H1 (cell line): ENCODE data around the gene KCNJ9. TPM values are rescaled to one million over a fixed set of nuclear protein-coding genes. Genes with fewer than 3 reads are reported as not detected.

ENCODE experiments used
- CTCF ChIP-seq, 3 experiments: IDR thresholded peaks; 1 replicate in 2 of 3; 2 replicates in 1 of 3; pipeline versions ENCODE4 v1.5.1 to v1.6.1; 2011; ENCODE audit warnings: low read length in 3 of 3, mild to moderate bottlenecking in 3 of 3, inconsistent platforms in 2 of 3, low read depth in 1 of 3, moderate library complexity in 1 of 3; ENCODE audit not compliant: insufficient read depth in 1 of 3; ENCODE audit errors: control extremely low read depth in 1 of 3
- MAX ChIP-seq: IDR thresholded peaks from 2 replicates; pipeline ENCODE4 v1.6.1; 2012; ENCODE audit warnings: inconsistent platforms
- polyA plus RNA-seq, 7 experiments: library from polyadenylated mRNA; depleted of rRNA in 3 of 7; stranded (reverse) in 5 of 7; unstranded in 2 of 7; fragments of >200 nt in 5 of 7; fragments of 200-250 nt in 2 of 7; gene quantifications; 1 replicate in 5 of 7; 2 replicates in 1 of 7; 4 replicates in 1 of 7; pipeline versions ENCODE4 v1.2.1 to v1.2.3, GENCODE V29; 2011 to 2013; ENCODE audit warnings: missing spikeins in 2 of 7, mixed read lengths in 2 of 7
- total RNA-seq: library from RNA; stranded (reverse); fragmentation: NEBNext Ultra II Directional; extraction: Animal tissue kit (Norgen Biotek cat#: 25700); gene quantifications from 2 replicates; pipeline ENCODE4 v1.2.1, GENCODE V29; 2021

The KCNJ9 gene
- total and polyA plus RNA-seq, 2 of the 8 experiments (the other 6 are each of a cell fraction or from before 2014, with no cell fraction given): 0.02 to 0.13 TPM

- peak; percentile 91 to 99 (median 95) for TF ChIP-seq CTCF (IDR thresholded peaks at IDR 0.05; ENCODE audit: control extremely low read depth in 1 of 3, insufficient read depth in 1 of 3, low read depth in 1 of 3, low read length in 3 of 3)
- 0 out of 2 replicates have a peak, but pooled peaks have one; percentile 31 for TF ChIP-seq MAX
These were observed 4.5 kb downstream of the KCNJ9 start (continued) for GRCh38 chr1:160085686-160086455.
